Tibial artery (tissue), 4 donors: ENCODE results near the gene PDHB.
A peak's percentile ranks its signal among the peaks of the same experiment; 100 is the strongest.

Experiments
- DNase-seq, 2 donors: peaks; one replicate each; pipeline ENCODE4 v3.0.0-alpha.2; 2019
- H3K27ac ChIP-seq, 2 donors: fragments of 200-600 bp; sonication (generic) in 1 of 2; 1 replicate in 1 of 2; 2 replicates in 1 of 2; pipeline ENCODE4 v1.5.1; 2018 to 2019; ENCODE audit warnings: mild to moderate bottlenecking in 1 of 2
- H3K27me3 ChIP-seq, 2 donors: fragments of 200-600 bp; sonication (generic) in 1 of 2; one replicate each; pipeline versions ENCODE4 v1.5.1 to v1.6.0; 2016 to 2019
- H3K36me3 ChIP-seq, 3 donors: fragments of 200-600 bp; sonication (generic) in 2 of 3; one replicate each; pipeline ENCODE4 v1.5.1; 2016 to 2019; ENCODE audit warnings: mild to moderate bottlenecking in 2 of 3
- H3K4me1 ChIP-seq, 4 donors: fragments of 200-600 bp; sonication (generic) in 2 of 4; 1 replicate in 3 of 4; 2 replicates in 1 of 4; pipeline ENCODE4 v1.5.1; 2016 to 2019
- H3K4me3 ChIP-seq, 2 donors: fragments of 200-600 bp; sonication (generic) in 1 of 2; 1 replicate in 1 of 2; 2 replicates in 1 of 2; pipeline ENCODE4 v1.5.1; 2018 to 2019; ENCODE audit warnings: mild to moderate bottlenecking in 2 of 2
- H3K9me3 ChIP-seq, 3 donors: fragments of 200-600 bp; sonication (generic) in 1 of 3; one replicate each; pipeline ENCODE4 v1.5.1; 2016 to 2019
- CTCF ChIP-seq, 2 experiments: fragments of 200-600 bp in 1 of 2; fragments of 450-650 bp in 1 of 2; IDR thresholded peaks; one replicate each; pipeline ENCODE4 v1.5.1; 2017 to 2019; ENCODE audit warnings: antibody characterized with exemption in 2 of 2, mild to moderate bottlenecking in 1 of 2, moderate library complexity in 1 of 2
- intact Hi-C: fragments of 100-400 bp; cut with DNase I; formaldehyde crosslinking; loops from one replicate; pipeline ENCODE4 v1.15.0; 2023; ENCODE audit warnings: low total_unique reads

Gene PDHB

GRCh38 chr3:58398669-58399333, 34.8 kb downstream of the PDHB start:
- no peaks in the 10 kb centered on the region for H3K9me3 ChIP-seq
- H3K4me3 ChIP-seq = no peak overlapping the region
- H3K4me1 ChIP-seq = no peaks in the 10 kb centered on the region
- no peak for DNase-seq
- no peaks in the 10 kb centered on the region for H3K27me3 ChIP-seq
- H3K36me3 ChIP-seq = peaks cover 71 to 90% (median 72%) of the 10 kb centered on the region in 3 donors
- TF ChIP-seq CTCF (IDR thresholded peaks at IDR 0.05) = no peak
- intact Hi-C loops = no loop called here
- no peak overlapping the region for H3K27ac ChIP-seq

DNA sequence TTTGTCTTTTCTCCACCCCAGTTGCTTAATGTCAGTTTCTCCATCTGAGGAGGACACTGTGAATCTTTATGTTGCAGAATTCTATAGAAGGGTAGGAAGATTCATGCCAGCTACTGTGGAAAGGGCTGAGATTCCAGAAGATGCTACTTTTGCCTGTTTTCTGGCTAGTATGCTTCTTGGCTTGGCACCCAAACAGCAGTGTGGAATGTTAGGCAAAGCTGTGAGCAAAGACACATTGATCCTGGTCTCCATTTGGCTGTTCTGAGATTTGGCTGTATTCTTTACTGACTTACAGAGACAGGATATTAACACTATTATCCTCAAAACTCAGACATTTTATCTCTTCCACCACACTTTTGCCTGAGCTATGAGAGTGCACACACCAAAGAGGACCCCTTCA, 39.3 kb downstream of the PDHB start:
- no peak overlapping the region for H3K4me3 ChIP-seq
- no peak overlapping the region for H3K27ac ChIP-seq
- H3K4me1 ChIP-seq = no peaks in the 10 kb centered on the region
- peaks cover 45 to 59% (median 54%) of the 10 kb centered on the region in 3 donors for H3K36me3 ChIP-seq
- intact Hi-C loops = no loop called here
- no peaks in the 10 kb centered on the region for H3K27me3 ChIP-seq
- no peak for TF ChIP-seq CTCF (IDR thresholded peaks at IDR 0.05)
- DNase-seq = no peak
- H3K9me3 ChIP-seq = no peaks in the 10 kb centered on the region

DNA sequence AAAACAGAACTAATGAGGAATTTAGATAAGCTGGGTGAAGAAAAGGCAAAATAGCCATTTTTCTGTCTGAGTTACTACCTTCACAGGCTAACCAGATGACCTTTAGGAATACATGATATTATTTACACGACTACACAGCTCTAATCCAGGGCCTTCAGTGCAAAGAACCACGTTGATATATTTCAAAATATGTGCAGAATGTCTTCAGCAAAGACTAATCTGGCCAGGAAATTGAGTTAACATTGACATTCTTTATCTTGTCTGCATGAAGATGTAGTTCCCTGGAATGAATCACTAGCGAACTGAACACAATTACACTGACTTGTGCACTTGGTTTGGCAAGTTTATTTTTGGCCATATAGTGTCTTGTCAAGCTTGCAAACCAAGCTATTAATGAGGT, 41.5 kb downstream of the PDHB start:
- H3K4me3 ChIP-seq = no peak overlapping the region
- no peaks in the 10 kb centered on the region for H3K9me3 ChIP-seq
- peaks cover 0 to 20% (median 3%) of the 10 kb centered on the region in 4 donors for H3K4me1 ChIP-seq
- no peaks in the 10 kb centered on the region for H3K27me3 ChIP-seq
- TF ChIP-seq CTCF (IDR thresholded peaks at IDR 0.05) = no peak
- intact Hi-C loops = no loop called here
- H3K27ac ChIP-seq = peak overlapping the region in 1 of 2 donors; percentile 12
- peaks cover 23 to 39% (median 33%) of the 10 kb centered on the region in 3 donors for H3K36me3 ChIP-seq
- no peak for DNase-seq

DNA sequence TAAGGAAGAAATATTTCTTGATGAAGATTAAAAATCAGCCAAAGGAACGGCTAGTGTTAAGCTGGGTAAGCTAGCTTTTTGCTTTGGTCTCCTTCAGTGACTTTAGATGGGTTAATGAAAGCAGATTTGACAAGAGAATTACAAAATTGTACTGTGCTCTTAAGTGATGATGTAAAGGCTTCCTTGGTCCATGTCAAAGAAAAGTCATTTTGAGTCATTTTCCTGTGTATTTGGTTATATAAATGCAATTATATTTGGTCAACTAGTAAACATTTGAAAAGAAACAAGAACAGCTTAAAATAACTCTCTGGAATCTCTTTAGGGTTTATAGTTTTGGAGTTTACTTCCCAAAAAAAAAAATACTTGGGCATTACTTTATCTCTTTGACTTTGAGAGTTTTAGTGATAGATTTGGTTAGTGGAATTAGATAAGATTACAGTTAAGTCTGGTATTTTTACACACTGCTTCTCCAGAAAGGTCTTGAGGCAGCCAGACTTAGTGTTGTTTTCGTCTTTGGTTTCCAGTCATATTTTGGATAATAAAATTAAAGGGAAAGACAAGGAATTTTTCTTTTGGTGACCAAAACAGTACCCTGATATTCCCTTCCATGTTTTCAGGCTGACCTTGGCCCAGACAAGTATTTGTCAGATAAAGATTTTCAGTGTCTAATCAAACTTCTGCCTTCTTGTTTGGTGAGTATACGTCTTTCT, 42.3 kb downstream of the PDHB start:
- intact Hi-C loops = no loop called here
- H3K27me3 ChIP-seq = no peaks in the 10 kb centered on the region
- H3K27ac ChIP-seq = peak overlapping the region in 1 of 2 donors; percentile 12
- DNase-seq = no peak
- H3K4me3 ChIP-seq = no peak overlapping the region
- peaks cover 0 to 29% (median 3%) of the 10 kb centered on the region in 4 donors for H3K4me1 ChIP-seq
- TF ChIP-seq CTCF (IDR thresholded peaks at IDR 0.05) = no peak
- H3K9me3 ChIP-seq = no peaks in the 10 kb centered on the region
- peaks cover 15 to 30% (median 24%) of the 10 kb centered on the region in 3 donors for H3K36me3 ChIP-seq

DNA sequence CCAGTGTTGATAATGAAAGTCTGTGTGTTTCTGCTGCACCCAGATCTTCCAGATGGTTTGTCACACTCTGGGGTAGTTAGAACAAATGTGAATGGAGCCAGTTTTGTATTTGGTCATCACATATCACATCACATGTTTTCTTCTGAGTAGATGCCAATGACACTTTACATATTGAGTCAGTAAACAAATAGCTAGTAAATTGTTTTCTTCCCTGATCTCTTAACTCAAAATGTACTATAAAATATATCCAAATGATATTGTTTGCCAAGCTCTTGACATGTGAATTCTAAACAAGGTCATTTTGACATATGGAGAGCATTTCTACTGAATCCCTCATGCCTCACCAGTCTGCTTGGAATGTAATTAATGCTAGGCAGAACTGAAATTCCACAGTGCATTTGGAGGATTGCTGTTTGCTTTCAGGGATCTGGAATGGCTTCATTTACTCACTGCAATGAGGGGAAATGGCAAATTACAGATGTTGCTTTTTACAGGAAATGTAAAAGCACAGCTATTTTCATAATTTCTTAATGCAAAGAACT, 45.0 kb downstream of the PDHB start:
- Histone ChIP-seq H3K4me3 (no peak overlapping the region), H3K27ac (no peak overlapping the region), H3K27me3 (no peaks in the 10 kb centered on the region), H3K4me1 (peaks cover 0 to 30% (median 5%) of the 10 kb centered on the region in 4 donors), H3K36me3 (peaks cover 0 to 13% (median 0%) of the 10 kb centered on the region in 3 donors), H3K9me3 (no peaks in the 10 kb centered on the region)
- DNase-seq = no peak
- no peak for TF ChIP-seq CTCF (IDR thresholded peaks at IDR 0.05)
- intact Hi-C loops = no loop called here
